Measurements from ENCODE around the gene DCUN1D3.
"Not testable (repeated sequence)": the region's sequence is repeated elsewhere in the genome, so short reads cannot be mapped to it uniquely, and the experiment has no call there.

DCUN1D3 gene

DNA sequence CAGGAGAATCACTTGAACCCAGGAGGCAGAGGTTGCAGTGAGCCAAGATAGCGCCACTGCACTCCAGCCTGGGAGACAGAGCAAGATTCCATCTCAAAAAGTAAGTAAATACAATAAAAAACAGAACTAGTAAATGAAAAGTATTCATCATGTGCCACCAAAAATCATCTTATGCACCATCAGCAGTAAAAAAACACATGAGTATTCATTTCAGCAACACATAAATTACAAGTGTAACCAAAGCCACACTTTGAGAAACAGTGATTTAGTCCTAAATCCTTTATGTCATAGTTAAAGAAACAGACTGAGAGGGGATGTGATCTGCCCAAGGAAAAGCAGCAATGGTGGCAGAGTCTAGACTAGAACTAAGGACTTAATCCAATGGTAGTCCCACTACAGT, 13.0 kb downstream of the DCUN1D3 start:
- no peak for DNase-seq (ENCODE audit: low read depth in 2 of 2)

DNA sequence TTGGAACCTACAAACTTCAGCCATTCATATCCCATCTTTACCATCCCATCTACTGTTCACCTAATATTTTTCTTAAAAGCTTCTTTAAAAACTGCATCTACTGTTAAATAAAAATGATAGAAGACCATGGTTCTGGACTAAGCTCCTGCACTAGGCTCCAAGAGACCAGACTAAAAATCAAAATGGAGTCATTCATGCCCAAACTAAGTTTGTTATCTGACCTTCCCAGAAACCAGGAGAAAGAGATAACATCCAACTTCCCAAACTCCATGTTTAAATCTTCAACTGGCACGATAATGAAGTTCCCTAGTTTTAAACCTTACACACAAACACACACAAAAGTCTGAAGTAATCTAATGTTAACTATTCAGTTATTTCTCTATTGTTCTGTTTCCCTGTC, 13.8 kb downstream of the DCUN1D3 start:
- no peak for DNase-seq (ENCODE audit: low read depth in 2 of 2)

GRCh38 chr16:20884240-20884556, 16.0 kb downstream of the DCUN1D3 start:
- no peak for DNase-seq (ENCODE audit: low read depth in 2 of 2)

DNA sequence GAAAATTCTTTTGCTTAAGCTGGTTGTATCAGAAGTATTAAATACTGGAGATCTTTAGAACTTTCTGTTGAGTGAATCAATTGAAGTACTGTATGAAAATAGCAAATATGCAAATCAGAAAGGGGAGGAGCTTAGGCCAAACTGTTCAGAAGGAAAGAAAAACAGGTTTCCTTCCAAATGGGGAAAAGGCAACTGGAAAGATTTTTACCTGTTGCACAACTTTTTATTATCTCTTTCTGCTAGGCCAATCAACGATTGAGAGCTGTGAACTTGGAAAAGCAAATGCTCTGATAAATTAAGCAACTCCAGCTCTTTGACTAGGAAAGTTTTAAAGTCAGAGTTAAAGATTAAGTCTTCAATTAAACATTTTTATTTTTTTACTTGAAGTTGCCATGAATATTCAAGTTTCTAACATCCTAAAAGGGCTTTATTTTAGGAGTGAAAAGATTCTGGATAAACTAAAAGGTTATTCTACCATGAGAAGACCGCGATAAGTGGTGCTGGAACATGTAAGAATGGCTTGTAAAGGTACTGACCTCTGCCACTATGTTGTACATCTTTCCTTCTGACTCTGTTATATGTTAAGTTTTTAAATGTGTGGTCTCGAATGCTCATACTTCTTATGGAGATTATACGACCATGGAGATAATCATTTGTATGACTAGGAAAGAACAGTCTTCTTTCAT, 16.5 kb downstream of the DCUN1D3 start:
- DNase-seq (ENCODE audit: low read depth in 2 of 2), result no peak

- no peak for DNase-seq (ENCODE audit: low read depth in 2 of 2)
Observed at GRCh38 chr16:20881503-20881878, 18.7 kb downstream of the DCUN1D3 start.

DNA sequence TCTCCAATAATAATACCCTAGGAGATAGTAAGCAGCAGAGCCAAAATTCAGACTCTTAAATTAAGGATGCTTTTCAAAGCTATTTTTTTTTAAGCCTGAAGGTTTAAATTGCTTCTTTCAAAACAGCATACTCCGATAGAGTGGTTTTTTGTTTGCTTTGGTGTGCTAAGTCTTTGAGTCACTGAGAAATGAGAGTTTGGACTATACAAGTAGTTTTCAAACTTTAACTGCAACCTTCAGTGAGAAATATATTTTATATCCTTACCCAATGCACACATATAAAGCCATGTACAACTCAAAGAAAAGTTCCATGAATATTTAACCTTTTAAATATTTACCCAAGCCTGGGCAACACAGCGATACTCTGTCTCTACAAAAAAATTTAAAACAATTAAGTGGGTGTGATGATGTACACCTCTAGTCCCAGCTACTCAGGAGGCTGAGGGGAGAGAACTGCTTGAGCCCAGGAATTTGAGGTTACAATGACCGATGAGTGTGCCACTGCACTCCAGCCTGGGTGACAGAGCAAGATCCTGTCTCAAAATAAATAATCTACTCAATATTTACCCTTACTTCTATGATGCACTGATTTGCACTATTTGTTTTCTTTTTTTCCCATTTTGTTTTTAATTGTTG, 19.2 kb downstream of the DCUN1D3 start:
- no peak for DNase-seq (ENCODE audit: low read depth in 2 of 2)

- DNase-seq (ENCODE audit: low read depth in 2 of 2), result no peak
Observed at GRCh38 chr16:20879175-20880040, 20.8 kb downstream of the DCUN1D3 start.

GRCh38 chr16:20878682-20879147, 21.4 kb downstream of the DCUN1D3 start:
- no peak for DNase-seq (ENCODE audit: low read depth in 2 of 2)

- DNase-seq (ENCODE audit: low read depth in 2 of 2), result no peak
Observed at GRCh38 chr16:20875355-20875650, 24.9 kb downstream of the DCUN1D3 start.

- DNase-seq (ENCODE audit: low read depth in 2 of 2), result no peak
Observed at GRCh38 chr16:20874088-20874581, 26.0 kb downstream of the DCUN1D3 start.

GRCh38 chr16:20873331-20873730, 26.8 kb downstream of the DCUN1D3 start:
- DNase-seq (ENCODE audit: low read depth in 2 of 2), result no peak

DNA sequence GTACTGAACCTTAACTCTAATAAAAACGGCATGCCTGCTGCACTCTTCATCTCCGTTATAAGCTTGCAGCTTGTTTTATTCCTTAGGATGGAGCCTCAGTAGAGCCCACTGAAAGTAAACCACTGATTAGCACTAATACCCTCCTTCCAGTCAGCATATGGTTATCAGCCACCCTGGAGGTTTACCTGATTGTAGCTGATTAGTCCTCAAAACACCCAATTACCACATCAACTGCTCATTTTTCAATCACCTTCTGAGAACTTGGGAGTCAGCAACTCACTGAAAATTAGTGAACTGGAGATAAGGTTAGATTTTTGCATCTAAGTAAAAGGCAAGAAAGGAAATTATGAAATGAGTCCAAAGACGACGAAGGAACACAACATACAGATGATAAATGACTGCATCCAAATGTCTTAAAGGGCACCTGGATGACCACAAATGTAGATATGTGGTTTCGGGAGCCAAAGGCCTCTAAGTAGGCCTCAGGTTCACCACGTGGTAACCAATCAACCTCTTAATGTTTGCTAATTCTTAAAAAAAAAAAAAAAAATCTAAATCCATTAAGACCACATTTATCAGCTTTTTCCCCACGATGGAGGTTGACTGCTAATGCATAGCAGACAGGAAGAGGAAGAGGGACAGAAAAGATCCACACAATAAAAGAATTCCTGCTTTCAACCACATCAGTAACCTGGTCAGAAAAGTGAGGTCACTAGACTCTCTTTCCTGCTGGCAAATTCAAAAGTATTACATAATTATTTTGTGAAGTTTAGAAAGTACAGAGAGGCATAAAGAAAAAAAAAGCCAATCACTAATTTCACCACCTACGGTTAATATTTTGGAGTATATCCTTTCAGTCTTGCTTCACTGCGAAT, 28.0 kb downstream of the DCUN1D3 start:
- DNase-seq (ENCODE audit: low read depth in 2 of 2), result no peak

GRCh38 chr16:20871258-20871657, 28.9 kb downstream of the DCUN1D3 start:
- no peak for DNase-seq (ENCODE audit: low read depth in 2 of 2)

DNA sequence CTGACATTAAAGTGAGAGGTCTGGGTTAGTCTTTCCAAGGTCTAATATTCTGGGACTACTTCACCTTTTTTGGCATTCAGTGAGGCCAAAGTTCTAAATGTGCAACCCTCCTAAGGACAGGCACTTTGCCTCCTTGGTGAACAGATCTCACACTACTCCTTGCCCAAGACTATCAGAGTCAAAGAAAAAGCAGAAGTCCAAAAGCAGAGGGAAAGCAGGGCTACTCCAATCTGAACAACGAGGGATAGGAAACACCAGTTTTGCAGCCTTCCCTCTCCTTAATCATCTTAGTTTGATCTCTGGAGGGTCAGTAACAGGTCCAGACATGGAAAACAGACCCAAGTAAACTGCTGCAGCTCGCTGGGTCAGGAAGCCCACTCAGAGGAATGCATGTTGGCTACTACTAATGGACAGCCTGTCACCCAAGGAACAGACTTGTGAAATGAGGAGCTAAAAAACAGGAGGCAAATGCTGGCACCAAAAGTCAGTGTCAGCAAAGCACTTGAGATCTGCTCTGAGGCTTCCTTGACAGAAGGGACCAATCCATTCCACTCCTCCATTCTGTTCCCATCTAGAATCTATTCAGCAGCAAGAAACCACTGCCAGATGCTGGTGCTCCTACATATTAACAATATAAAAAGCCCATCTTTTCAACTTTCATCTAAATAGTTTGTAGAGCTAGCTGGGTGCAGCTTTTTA, 29.9 kb downstream of the DCUN1D3 start:
- DNase-seq (ENCODE audit: low read depth in 2 of 2), result no peak

DNA sequence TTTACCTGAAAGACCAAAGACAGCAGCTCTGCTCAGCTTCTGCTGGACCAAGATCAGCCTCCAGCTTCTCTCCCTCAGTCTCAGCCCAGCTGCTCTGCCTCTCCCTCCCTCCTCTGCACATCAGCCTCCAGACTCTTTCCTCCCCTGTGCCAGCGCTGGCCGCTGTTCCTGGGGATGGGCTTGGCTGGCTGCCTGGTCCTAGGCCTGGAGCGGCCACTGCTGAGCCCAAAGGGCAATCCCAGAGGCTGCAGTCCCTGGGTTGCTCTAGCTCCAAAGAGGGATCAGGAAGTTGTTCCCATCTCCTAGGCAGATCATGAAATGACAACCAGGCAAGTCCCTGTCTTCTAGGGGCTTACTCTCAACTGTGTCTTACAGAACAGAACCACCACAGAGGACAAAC, 31.3 kb downstream of the DCUN1D3 start:
- DNase-seq (ENCODE audit: low read depth in 2 of 2), result no peak

DNA sequence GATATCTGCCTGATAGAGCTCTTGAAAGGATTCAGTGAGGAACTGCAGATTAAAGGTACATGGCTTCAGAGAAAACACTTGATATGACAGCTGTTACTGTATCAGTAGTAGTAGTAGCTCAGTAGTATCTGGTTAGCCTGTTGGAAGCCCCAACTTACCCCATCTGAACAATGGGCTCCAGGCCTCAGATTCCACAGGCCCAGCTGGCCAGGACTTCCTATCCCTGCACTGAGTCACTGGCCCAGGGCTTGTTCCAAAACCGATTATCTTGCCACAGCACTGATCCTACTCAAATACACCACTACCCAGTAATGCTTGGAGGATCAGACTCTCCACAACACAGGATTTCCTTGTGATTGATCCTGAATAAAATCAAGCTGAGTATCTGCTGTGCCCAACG, 32.6 kb downstream of the DCUN1D3 start:
- no peak for DNase-seq (ENCODE audit: low read depth in 2 of 2)

DNA sequence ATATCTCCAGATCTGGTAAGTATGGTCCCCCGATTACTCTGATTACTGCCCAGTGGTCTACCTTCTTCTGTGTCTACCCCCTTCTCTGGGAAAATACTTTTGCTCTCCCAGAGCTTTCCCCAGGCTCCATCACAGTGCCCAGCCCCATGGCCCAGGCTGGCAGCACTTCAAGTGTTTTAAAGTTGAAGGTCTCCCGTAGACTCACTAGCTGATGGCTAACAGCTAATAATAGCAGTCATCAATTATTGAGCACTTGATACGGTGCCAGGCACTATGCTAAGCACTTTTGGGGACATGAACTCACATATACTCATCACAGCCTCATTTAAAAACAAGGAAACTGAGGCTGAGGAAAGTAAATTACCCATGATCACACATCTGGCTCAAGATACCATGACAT, 33.4 kb downstream of the DCUN1D3 start:
- DNase-seq (ENCODE audit: low read depth in 2 of 2), result no peak

DNA sequence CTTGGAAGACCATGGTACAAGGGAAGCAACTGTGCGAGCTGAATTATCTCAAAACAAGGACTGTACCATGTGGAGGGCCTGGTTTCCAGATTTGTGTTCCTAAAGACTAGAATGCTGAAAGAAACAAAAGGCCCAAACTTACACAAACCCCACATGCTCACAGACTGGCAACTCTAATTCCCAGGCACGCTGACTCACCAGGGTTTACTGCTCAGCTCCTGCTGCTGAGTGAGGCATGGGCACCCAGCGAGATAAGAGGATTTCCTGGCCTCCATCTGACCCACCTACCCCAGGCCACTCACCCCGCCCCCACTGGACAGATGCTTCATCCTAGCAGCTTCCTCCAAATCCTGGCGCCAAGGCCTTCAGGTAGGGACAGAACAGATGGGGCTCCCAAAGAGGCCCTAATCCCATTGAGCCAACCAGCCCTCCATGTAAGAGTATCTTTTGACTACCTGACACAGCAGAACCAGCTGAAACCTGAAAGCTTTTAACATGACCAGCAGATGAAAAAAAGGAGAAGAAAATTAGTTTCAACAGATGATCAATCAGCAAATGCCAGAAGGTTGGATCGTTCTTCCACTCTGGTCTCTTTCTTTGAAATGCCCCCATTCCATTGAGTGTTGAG, 33.9 kb downstream of the DCUN1D3 start:
- DNase-seq (ENCODE audit: low read depth in 2 of 2), result no peak

DNA sequence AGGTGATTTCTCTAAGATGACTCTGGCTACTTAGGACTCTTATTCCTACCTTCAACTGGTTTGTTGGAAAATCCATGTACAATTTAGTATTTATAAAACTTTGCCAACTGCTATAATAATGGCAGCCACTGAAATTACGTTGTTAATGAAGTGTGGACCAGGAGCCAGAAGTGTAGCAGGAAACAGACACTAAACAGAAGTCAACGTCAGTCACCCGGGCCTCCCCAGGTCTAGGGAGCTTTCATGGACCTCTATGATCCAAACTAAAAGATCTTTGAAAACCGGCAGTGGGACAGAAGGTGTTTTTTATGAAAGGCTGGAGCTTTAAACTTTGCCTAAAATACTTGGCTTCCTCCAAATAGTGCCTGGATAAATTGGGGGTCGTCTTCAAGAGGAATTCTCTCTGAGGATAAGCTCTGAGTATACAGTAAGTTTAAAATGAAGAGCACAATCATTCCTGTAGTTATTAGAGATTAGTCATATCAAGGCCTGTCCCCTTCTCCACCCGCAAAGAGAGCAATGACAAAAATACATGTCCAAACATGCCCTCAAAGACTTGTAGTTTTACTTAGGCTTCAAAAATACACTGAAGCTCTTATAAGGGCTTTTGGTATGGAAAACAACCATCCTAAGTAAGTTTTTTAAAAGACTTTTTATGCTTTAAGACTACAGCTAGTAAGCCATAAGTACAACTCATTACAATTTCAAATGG, 34.6 kb downstream of the DCUN1D3 start:
- no peak for DNase-seq (ENCODE audit: low read depth in 2 of 2)

GRCh38 chr16:20864376-20864775, 35.8 kb downstream of the DCUN1D3 start:
- DNase-seq (ENCODE audit: low read depth in 2 of 2), result not testable (repeated sequence)

Data from stimulated activated CD8-positive, alpha-beta memory T cell treated with anti-CD3 and anti-CD28 coated beads, Interleukin-7, amount 100 ng/mL, for 1 hour (primary cell).